ENCODE data around the gene NELL1. TPM values are rescaled to one million over a fixed set of nuclear protein-coding genes. Genes with fewer than 3 reads are reported as not detected.

NELL1 gene
- total and polyA plus RNA-seq, 4 donors, result 0.05 to 0.31 (median 0.12) TPM; not detected in 1

- no peak for ATAC-seq (ENCODE audit: insufficient read depth, low FRiP score)
- Histone ChIP-seq H3K9ac (ENCODE audit: insufficient read depth in 1 of 2, low read length in 2 of 2) (no peak overlapping the region), H3K27ac (ENCODE audit: low read depth in 1 of 2, low read length in 1 of 2) (no peak overlapping the region), H3K9me3 (ENCODE audit: control insufficient read depth in 4 of 4, insufficient read depth in 3 of 4, low read length in 3 of 4) (peaks cover 0 to 10% (median under 1%) of the 10 kb centered on the region in 4 donors), H3K4me1 (ENCODE audit: control insufficient read depth in 5 of 5, insufficient read depth in 5 of 5, low read length in 5 of 5) (no peaks in the 10 kb centered on the region), H3K4me3 (no peak overlapping the region), H3K27me3 (ENCODE audit: control insufficient read depth in 3 of 3, insufficient read depth in 3 of 3, low read length in 2 of 3) (no peaks in the 10 kb centered on the region), H3K36me3 (ENCODE audit: control insufficient read depth in 4 of 4, insufficient read depth in 4 of 4, low read length in 4 of 4) (no peaks in the 10 kb centered on the region)
- 73 to 81% methylated on average over 2 of the region's 2 CpGs for WGBS, 2 donors
- no peak for DNase-seq
- TF ChIP-seq, protein P1, sequence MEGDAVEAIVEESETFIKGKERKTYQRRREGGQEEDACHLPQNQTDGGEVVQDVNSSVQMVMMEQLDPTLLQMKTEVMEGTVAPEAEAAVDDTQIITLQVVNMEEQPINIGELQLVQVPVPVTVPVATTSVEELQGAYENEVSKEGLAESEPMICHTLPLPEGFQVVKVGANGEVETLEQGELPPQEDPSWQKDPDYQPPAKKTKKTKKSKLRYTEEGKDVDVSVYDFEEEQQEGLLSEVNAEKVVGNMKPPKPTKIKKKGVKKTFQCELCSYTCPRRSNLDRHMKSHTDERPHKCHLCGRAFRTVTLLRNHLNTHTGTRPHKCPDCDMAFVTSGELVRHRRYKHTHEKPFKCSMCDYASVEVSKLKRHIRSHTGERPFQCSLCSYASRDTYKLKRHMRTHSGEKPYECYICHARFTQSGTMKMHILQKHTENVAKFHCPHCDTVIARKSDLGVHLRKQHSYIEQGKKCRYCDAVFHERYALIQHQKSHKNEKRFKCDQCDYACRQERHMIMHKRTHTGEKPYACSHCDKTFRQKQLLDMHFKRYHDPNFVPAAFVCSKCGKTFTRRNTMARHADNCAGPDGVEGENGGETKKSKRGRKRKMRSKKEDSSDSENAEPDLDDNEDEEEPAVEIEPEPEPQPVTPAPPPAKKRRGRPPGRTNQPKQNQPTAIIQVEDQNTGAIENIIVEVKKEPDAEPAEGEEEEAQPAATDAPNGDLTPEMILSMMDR (IDR thresholded peaks at IDR 0.05; ENCODE audit: control extremely low read depth, extremely low read depth), result no peak
Measured at GRCh38 chr11:21037850-21038249, 368.5 kb downstream of the NELL1 start.

DNA sequence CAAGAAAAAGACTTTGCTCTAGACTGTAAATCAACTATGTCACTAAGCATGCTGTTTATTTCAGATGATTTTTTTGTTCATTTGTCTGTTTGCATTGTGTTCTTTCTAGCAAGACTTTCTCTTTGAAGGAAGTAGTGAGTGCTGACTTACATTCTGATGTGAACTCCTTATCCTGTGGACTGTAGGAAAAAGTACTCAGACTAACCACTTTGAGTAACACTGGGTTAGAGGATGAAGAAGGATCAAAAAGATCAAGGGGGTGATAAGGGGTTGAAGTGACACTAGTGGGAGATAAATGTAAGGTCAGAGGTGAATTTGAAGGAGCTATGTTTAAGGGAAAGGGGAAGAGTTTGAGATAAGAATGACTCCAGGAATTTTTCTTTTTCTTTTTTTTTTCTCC is 369.4 kb downstream of the NELL1 start:
- Histone ChIP-seq H3K9me3 (ENCODE audit: control insufficient read depth in 4 of 4, insufficient read depth in 3 of 4, low read length in 3 of 4) (peaks cover 0 to 10% (median under 1%) of the 10 kb centered on the region in 4 donors), H3K9ac (ENCODE audit: insufficient read depth in 1 of 2, low read length in 2 of 2) (no peak overlapping the region), H3K4me1 (ENCODE audit: control insufficient read depth in 5 of 5, insufficient read depth in 5 of 5, low read length in 5 of 5) (no peaks in the 10 kb centered on the region), H3K27me3 (ENCODE audit: control insufficient read depth in 3 of 3, insufficient read depth in 3 of 3, low read length in 2 of 3) (no peaks in the 10 kb centered on the region), H3K36me3 (ENCODE audit: control insufficient read depth in 4 of 4, insufficient read depth in 4 of 4, low read length in 4 of 4) (no peaks in the 10 kb centered on the region), H3K4me3 (no peak overlapping the region), H3K27ac (ENCODE audit: low read depth in 1 of 2, low read length in 1 of 2) (no peak overlapping the region)
- DNase-seq (peak in 2 of 3 donors; percentile 21 to 45), ATAC-seq (ENCODE audit: insufficient read depth, low FRiP score) (no peak)
- TF ChIP-seq, protein P1 (IDR thresholded peaks at IDR 0.05; ENCODE audit: control extremely low read depth, extremely low read depth), result no peak

DNA sequence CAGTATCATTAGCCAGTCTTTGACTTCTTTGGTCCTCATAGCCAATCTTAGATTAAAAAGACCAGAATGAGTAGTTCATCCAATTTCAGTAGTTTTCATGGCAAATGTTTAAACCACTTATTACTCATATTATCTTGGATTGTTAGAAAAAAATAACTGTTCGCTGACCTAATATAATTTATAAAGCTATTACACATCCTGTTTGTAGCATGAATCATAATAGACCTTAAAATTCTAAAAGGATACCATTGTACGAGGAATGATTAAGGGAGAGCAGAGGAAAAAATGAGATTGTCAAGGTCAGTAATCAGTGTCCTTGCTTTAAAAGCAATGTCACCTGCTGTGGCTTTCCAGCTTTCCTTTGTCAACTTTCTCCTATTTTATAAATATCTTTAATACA is 371.2 kb downstream of the NELL1 start:
- Histone ChIP-seq H3K9me3 (ENCODE audit: control insufficient read depth in 4 of 4, insufficient read depth in 3 of 4, low read length in 3 of 4) (peaks cover 0 to 9% (median under 1%) of the 10 kb centered on the region in 4 donors), H3K27me3 (ENCODE audit: control insufficient read depth in 3 of 3, insufficient read depth in 3 of 3, low read length in 2 of 3) (no peaks in the 10 kb centered on the region), H3K27ac (ENCODE audit: low read depth in 1 of 2, low read length in 1 of 2) (no peak overlapping the region), H3K4me3 (no peak overlapping the region), H3K9ac (ENCODE audit: insufficient read depth in 1 of 2, low read length in 2 of 2) (no peak overlapping the region), H3K36me3 (ENCODE audit: control insufficient read depth in 4 of 4, insufficient read depth in 4 of 4, low read length in 4 of 4) (no peaks in the 10 kb centered on the region), H3K4me1 (ENCODE audit: control insufficient read depth in 5 of 5, insufficient read depth in 5 of 5, low read length in 5 of 5) (no peaks in the 10 kb centered on the region)
- DNase-seq, result no peak
- TF ChIP-seq, protein P1 (IDR thresholded peaks at IDR 0.05; ENCODE audit: control extremely low read depth, extremely low read depth), result no peak
- no peak for ATAC-seq (ENCODE audit: insufficient read depth, low FRiP score)
- WGBS, 2 donors, result 68 to 78% methylated on average over 2 of the region's 2 CpGs

- Histone ChIP-seq H3K27ac (ENCODE audit: low read depth in 1 of 2, low read length in 1 of 2) (no peak overlapping the region), H3K4me1 (ENCODE audit: control insufficient read depth in 5 of 5, insufficient read depth in 5 of 5, low read length in 5 of 5) (no peaks in the 10 kb centered on the region), H3K4me3 (no peak overlapping the region), H3K9me3 (ENCODE audit: control insufficient read depth in 4 of 4, insufficient read depth in 3 of 4, low read length in 3 of 4) (no peaks in the 10 kb centered on the region), H3K27me3 (ENCODE audit: control insufficient read depth in 3 of 3, insufficient read depth in 3 of 3, low read length in 2 of 3) (peaks cover 0 to 2% (median 0%) of the 10 kb centered on the region in 3 donors), H3K36me3 (ENCODE audit: control insufficient read depth in 4 of 4, insufficient read depth in 4 of 4, low read length in 4 of 4) (no peaks in the 10 kb centered on the region), H3K9ac (ENCODE audit: insufficient read depth in 1 of 2, low read length in 2 of 2) (no peak overlapping the region)
- DNase-seq, result no peak
- TF ChIP-seq, protein P1 (IDR thresholded peaks at IDR 0.05; ENCODE audit: control extremely low read depth, extremely low read depth), result no peak
- 59 to 62% methylated on average over 5 of the region's 5 CpGs for WGBS, 2 donors
- no peak for ATAC-seq (ENCODE audit: insufficient read depth, low FRiP score)
Measured at GRCh38 chr11:21048626-21049025, 379.2 kb downstream of the NELL1 start.
